ENCODE data around the gene R3HDM1.

Gene R3HDM1

GRCh38 chr2:135552887-135553286 lies 21.6 kb downstream of the R3HDM1 start:
- H3K4me3 ChIP-seq (ENCODE audit: insufficient read depth, low read length, poor library complexity, severe bottlenecking) = no peak overlapping the region
- H3K27ac ChIP-seq (ENCODE audit: low read depth, low read length) = no peak overlapping the region
- H3K9me2 ChIP-seq (replicated peaks; ENCODE audit: insufficient read depth, low read length) = no peaks in the 10 kb centered on the region
- no peak overlapping the region for H2AFZ ChIP-seq (ENCODE audit: low read depth, low read length, severe bottlenecking)
- H3K4me2 ChIP-seq (ENCODE audit: low read depth, low read length, poor library complexity, severe bottlenecking) = no peak overlapping the region
- H3K79me2 ChIP-seq (ENCODE audit: insufficient read depth, low read length) = peaks cover 100% of the 10 kb centered on the region
- no peak overlapping the region for H3K9ac ChIP-seq (ENCODE audit: low read length)
- H3F3A ChIP-seq (ENCODE audit: insufficient read depth) = no peaks in the 10 kb centered on the region
- no peak for TF ChIP-seq EZH2phosphoT487 (conservative IDR thresholded peaks at IDR 0.05; ENCODE audit: low read length)
- no peak for TF ChIP-seq CTCF (IDR thresholded peaks at IDR 0.05; ENCODE audit: insufficient read depth, low read length, poor library complexity, severe bottlenecking)
- H3K27me3 ChIP-seq (ENCODE audit: low read length) = no peaks in the 10 kb centered on the region
- H4K20me1 ChIP-seq (ENCODE audit: low read depth, low read length) = peaks cover 20% of the 10 kb centered on the region
- no peaks in the 10 kb centered on the region for H3K9me3 ChIP-seq (ENCODE audit: insufficient read depth, low read length)
- H3K36me3 ChIP-seq (ENCODE audit: low read length) = no peaks in the 10 kb centered on the region

- TF ChIP-seq CTCF (IDR thresholded peaks at IDR 0.05; ENCODE audit: insufficient read depth, low read length, poor library complexity, severe bottlenecking) (no peak), EZH2phosphoT487 (conservative IDR thresholded peaks at IDR 0.05; ENCODE audit: low read length) (no peak)
- no peak overlapping the region for H2AFZ ChIP-seq (ENCODE audit: low read depth, low read length, severe bottlenecking)
- H3K9me3 ChIP-seq (ENCODE audit: insufficient read depth, low read length) = no peaks in the 10 kb centered on the region
- H3K9me2 ChIP-seq (replicated peaks; ENCODE audit: insufficient read depth, low read length) = no peaks in the 10 kb centered on the region
- no peak overlapping the region for H3K27ac ChIP-seq (ENCODE audit: low read depth, low read length)
- no peaks in the 10 kb centered on the region for H3F3A ChIP-seq (ENCODE audit: insufficient read depth)
- H3K27me3 ChIP-seq (ENCODE audit: low read length) = no peaks in the 10 kb centered on the region
- peaks cover 100% of the 10 kb centered on the region for H3K79me2 ChIP-seq (ENCODE audit: insufficient read depth, low read length)
- H3K36me3 ChIP-seq (ENCODE audit: low read length) = no peaks in the 10 kb centered on the region
- H3K4me3 ChIP-seq (ENCODE audit: insufficient read depth, low read length, poor library complexity, severe bottlenecking) = no peak overlapping the region
- peaks cover 11% of the 10 kb centered on the region; the same call in 1 of the 2 replicates for H4K20me1 ChIP-seq (ENCODE audit: low read depth, low read length)
- H3K9ac ChIP-seq (ENCODE audit: low read length) = no peak overlapping the region
- H3K4me2 ChIP-seq (ENCODE audit: low read depth, low read length, poor library complexity, severe bottlenecking) = no peak overlapping the region
Measured at GRCh38 chr2:135555311-135555710, 24.0 kb downstream of the R3HDM1 start.

- H3K27me3 ChIP-seq (ENCODE audit: low read length) = no peaks in the 10 kb centered on the region
- no peak overlapping the region for H3K9ac ChIP-seq (ENCODE audit: low read length)
- H2AFZ ChIP-seq (ENCODE audit: low read depth, low read length, severe bottlenecking) = no peak overlapping the region
- no peak overlapping the region for H3K4me2 ChIP-seq (ENCODE audit: low read depth, low read length, poor library complexity, severe bottlenecking)
- peaks cover 100% of the 10 kb centered on the region for H3K79me2 ChIP-seq (ENCODE audit: insufficient read depth, low read length)
- H3K4me3 ChIP-seq (ENCODE audit: insufficient read depth, low read length, poor library complexity, severe bottlenecking) = no peak overlapping the region
- no peaks in the 10 kb centered on the region for H3K9me3 ChIP-seq (ENCODE audit: insufficient read depth, low read length)
- H3K36me3 ChIP-seq (ENCODE audit: low read length) = no peaks in the 10 kb centered on the region
- TF ChIP-seq CTCF (IDR thresholded peaks at IDR 0.05; ENCODE audit: insufficient read depth, low read length, poor library complexity, severe bottlenecking) (no peak), EZH2phosphoT487 (conservative IDR thresholded peaks at IDR 0.05; ENCODE audit: low read length) (no peak)
- H3K27ac ChIP-seq (ENCODE audit: low read depth, low read length) = no peak overlapping the region
- H4K20me1 ChIP-seq (ENCODE audit: low read depth, low read length) = peaks cover 11% of the 10 kb centered on the region; the same call in 1 of the 2 replicates
- H3K9me2 ChIP-seq (replicated peaks; ENCODE audit: insufficient read depth, low read length) = no peaks in the 10 kb centered on the region
- H3F3A ChIP-seq (ENCODE audit: insufficient read depth) = no peaks in the 10 kb centered on the region
Measured at GRCh38 chr2:135557530-135557929, 26.2 kb downstream of the R3HDM1 start.
